GM12891 (cell line): ENCODE data around the gene ST3GAL4.

Experiments
- POLR2A ChIP-seq: IDR thresholded peaks from 2 replicates; pipeline ENCODE4 v1.6.1; 2011; ENCODE audit warnings: low read depth, low read length, control low read depth
- POLR2AphosphoS5 ChIP-seq: IDR thresholded peaks from 2 replicates; pipeline ENCODE4 v1.6.1; 2011; ENCODE audit warnings: low read depth, low read length, control low read depth
- POU2F2 ChIP-seq: IDR thresholded peaks from 2 replicates; pipeline ENCODE4 v1.6.1; 2011; ENCODE audit warnings: low read depth, mild to moderate bottlenecking, control low read depth, low read length, moderate library complexity
- SPI1 ChIP-seq: IDR thresholded peaks from 2 replicates; pipeline ENCODE4 v1.6.1; 2011; ENCODE audit warnings: low read depth, low read length, control low read depth
- TAF1 ChIP-seq: IDR thresholded peaks from 2 replicates; pipeline ENCODE4 v1.6.1; 2011; ENCODE audit warnings: low read depth, low read length, control low read depth

DNA sequence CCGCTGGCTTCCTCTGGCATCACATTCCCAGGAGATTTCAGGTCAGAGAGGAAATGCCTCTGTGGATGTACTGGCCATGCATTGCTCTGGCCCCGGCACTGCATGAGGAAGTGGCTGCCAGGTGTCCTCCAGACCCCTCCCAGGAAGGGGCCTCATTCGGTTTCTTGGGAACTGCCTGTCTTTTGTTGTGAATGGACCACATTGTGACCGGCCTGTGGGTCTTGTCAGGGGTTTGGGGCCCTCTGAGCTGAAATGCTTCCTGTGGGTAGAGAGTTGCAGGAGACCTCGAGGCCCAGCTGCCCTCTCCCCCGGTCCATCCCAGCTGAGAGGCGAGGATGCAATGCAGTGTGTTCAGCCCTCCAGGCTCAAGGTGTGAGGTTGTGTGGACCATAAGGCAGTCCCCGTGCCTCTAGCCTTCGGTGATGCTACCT, 18.8 kb upstream of the ST3GAL4 start:
- TF ChIP-seq POLR2A (no peak), TAF1 (no peak), POLR2AphosphoS5 (no peak), SPI1 (peak; percentile 38; the same call in 1 of the 2 replicates), POU2F2 (no peak)
